Upper lobe of left lung (tissue), 4 donors: ENCODE results near the gene INTS2.

Source experiments
- CTCF ChIP-seq, 6 experiments: fragments of 450-650 bp in 4 of 6; fragments of 200-600 bp in 2 of 6; sonication (generic) in 2 of 6; IDR thresholded peaks; one replicate each; pipeline ENCODE4 v1.5.1; 2016 to 2019; ENCODE audit warnings: antibody characterized with exemption in 6 of 6
- POLR2AphosphoS5 ChIP-seq, 2 donors: sonication (generic); formaldehyde crosslinking; IDR thresholded peaks; one replicate each; pipeline ENCODE4 v1.5.1; 2017; ENCODE audit warnings: antibody characterized with exemption in 2 of 2

DNA sequence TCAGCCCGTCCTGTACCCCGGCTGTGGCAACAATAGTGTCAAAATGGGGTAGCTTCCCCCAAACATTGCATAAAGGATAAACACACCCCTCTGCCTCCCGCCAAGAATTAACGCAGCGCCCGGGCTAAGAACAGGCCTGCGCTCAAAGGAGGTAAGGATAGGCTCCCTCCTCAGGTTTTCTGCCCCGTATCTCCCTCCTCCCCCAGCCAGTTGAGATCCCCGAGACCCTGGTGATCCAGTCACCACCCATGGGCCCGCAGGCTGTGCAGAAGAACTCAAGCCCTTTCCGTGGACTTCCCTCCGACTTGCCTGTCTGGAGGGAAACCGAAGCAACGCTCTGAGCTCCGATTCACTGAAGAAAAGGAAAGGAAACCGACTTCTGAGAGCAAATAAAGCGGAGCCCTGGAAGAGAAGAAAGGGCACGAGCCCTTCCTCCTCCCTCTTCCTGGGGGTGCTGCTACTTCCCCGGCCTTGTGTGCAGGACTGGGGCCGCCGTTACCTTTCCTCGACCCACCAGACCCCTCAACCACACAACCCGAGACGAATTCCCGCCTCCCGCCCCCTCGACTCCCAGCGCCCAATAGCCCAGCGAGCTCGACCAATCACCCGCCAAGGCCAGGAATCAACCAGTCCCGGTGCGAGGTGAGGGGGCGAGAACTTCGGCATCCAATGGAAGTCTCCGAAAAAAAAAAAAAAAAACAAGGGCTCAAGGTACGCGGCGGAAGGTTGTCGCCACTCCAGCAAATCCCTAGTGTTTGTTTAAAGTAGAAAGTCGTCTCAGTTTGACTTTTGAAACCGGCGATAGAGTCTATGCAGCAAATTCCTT lies 64.6 kb downstream of the INTS2 start, which contains the start of gene BRIP1:
- TF ChIP-seq POLR2AphosphoS5 (IDR thresholded peaks at IDR 0.05): no peak
- TF ChIP-seq CTCF (IDR thresholded peaks at IDR 0.05): no peak
